ENCODE results near the gene FAXDC2.
A peak's percentile ranks its signal among the peaks of the same experiment; 100 is the strongest.
"Not testable (repeated sequence)": the region's sequence is repeated elsewhere in the genome, so short reads cannot be mapped to it uniquely, and the experiment has no call there.

FAXDC2 gene

GRCh38 chr5:154861946-154862345 is 11.5 kb upstream of the FAXDC2 start:
- no peak for DNase-seq (ENCODE audit: low read depth)

- DNase-seq (ENCODE audit: low read depth): no peak
These were observed 10.4 kb upstream of the FAXDC2 start for GRCh38 chr5:154860765-154861164.

GRCh38 chr5:154860123-154860522 is 9.7 kb upstream of the FAXDC2 start:
- DNase-seq (ENCODE audit: low read depth): no peak

- DNase-seq (ENCODE audit: low read depth): no peak
These were observed 8.8 kb upstream of the FAXDC2 start for GRCh38 chr5:154858972-154859871.

GRCh38 chr5:154858297-154858971 is 8.0 kb upstream of the FAXDC2 start, which contains the start of gene CNOT8:
Gene CNOT8, plus strand, starts transcription at chr5:154858627. Its CDS starts 4,652 bp downstream, at chr5:154863279.
- peak; percentile 97 for DNase-seq (ENCODE audit: low read depth)

- DNase-seq (ENCODE audit: low read depth): peak; percentile 72
These were observed 7.3 kb upstream of the FAXDC2 start for GRCh38 chr5:154857530-154858296.

- no peak for DNase-seq (ENCODE audit: low read depth)
These were observed 948 bp upstream of the FAXDC2 start for GRCh38 chr5:154851351-154851750.

GRCh38 chr5:154849791-154850201 is 607 bp downstream of the FAXDC2 start:
- no peak for DNase-seq (ENCODE audit: low read depth)

GRCh38 chr5:154849264-154849785 is 1.1 kb downstream of the FAXDC2 start:
- DNase-seq (ENCODE audit: low read depth): no peak

- no peak for DNase-seq (ENCODE audit: low read depth)
These were observed 5.6 kb downstream of the FAXDC2 start for GRCh38 chr5:154844809-154845208.

GRCh38 chr5:154842689-154843530 is 7.5 kb downstream of the FAXDC2 start:
- DNase-seq (ENCODE audit: low read depth): no peak

- no peak for DNase-seq (ENCODE audit: low read depth)
These were observed 9.1 kb downstream of the FAXDC2 start for GRCh38 chr5:154841273-154841661.

- DNase-seq (ENCODE audit: low read depth): no peak
These were observed 9.7 kb downstream of the FAXDC2 start for GRCh38 chr5:154840435-154841272.

- no peak for DNase-seq (ENCODE audit: low read depth)
These were observed 13.1 kb downstream of the FAXDC2 start for GRCh38 chr5:154837009-154837901.

GRCh38 chr5:154836225-154836624 is 14.2 kb downstream of the FAXDC2 start:
- no peak for DNase-seq (ENCODE audit: low read depth)

GRCh38 chr5:154835701-154836052 is 14.7 kb downstream of the FAXDC2 start:
- not testable (repeated sequence) for DNase-seq (ENCODE audit: low read depth)

GRCh38 chr5:154834053-154834452 is 16.4 kb downstream of the FAXDC2 start:
- no peak for DNase-seq (ENCODE audit: low read depth)

- DNase-seq (ENCODE audit: low read depth): not testable (repeated sequence)
These were observed 17.6 kb downstream of the FAXDC2 start for GRCh38 chr5:154832804-154833203.

GRCh38 chr5:154831451-154831850 is 19.0 kb downstream of the FAXDC2 start:
- no peak for DNase-seq (ENCODE audit: low read depth)

Measured in stimulated activated CD8-positive, alpha-beta memory T cell treated with anti-CD3 and anti-CD28 coated beads, Interleukin-15, amount 100 ng/mL, for 1 hour (primary cell).